ENCODE results near the gene AIG1. TPM values are rescaled to one million over a fixed set of nuclear protein-coding genes. Genes with fewer than 3 reads are reported as not detected.

Gene AIG1
- total RNA-seq, 2 experiments from 2014 or later: 16.1 to 20.0 TPM

GRCh38 chr6:143325379-143326140 is 264.9 kb downstream of the AIG1 start:
- ChIA-PET CTCF (interaction anchor here (1.1 to 1.4 kb wide), 2 partner anchors 10 to 12 kb away, joined by 3 read pairs; no protein-coding TSS in a partner anchor), POLR2A (no interaction called here)
- no peak for ATAC-seq
- DNase-seq: no peak
- H3K27ac Mint-ChIP-seq: no peak overlapping the region
- TF ChIP-seq, protein P1, sequence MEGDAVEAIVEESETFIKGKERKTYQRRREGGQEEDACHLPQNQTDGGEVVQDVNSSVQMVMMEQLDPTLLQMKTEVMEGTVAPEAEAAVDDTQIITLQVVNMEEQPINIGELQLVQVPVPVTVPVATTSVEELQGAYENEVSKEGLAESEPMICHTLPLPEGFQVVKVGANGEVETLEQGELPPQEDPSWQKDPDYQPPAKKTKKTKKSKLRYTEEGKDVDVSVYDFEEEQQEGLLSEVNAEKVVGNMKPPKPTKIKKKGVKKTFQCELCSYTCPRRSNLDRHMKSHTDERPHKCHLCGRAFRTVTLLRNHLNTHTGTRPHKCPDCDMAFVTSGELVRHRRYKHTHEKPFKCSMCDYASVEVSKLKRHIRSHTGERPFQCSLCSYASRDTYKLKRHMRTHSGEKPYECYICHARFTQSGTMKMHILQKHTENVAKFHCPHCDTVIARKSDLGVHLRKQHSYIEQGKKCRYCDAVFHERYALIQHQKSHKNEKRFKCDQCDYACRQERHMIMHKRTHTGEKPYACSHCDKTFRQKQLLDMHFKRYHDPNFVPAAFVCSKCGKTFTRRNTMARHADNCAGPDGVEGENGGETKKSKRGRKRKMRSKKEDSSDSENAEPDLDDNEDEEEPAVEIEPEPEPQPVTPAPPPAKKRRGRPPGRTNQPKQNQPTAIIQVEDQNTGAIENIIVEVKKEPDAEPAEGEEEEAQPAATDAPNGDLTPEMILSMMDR (IDR thresholded peaks at IDR 0.05): no peak
- no peaks in the 10 kb centered on the region for H3K27me3 Mint-ChIP-seq
- no peaks in the 10 kb centered on the region for H3K36me3 Mint-ChIP-seq (ENCODE audit: low read depth)
- no peaks in the 10 kb centered on the region for H3K4me1 Mint-ChIP-seq (ENCODE audit: low read depth)
- H3K4me3 Mint-ChIP-seq: no peak overlapping the region
- intact Hi-C loops (cut with micrococcal nuclease): no loop called here
- H3K9me3 Mint-ChIP-seq: no peaks in the 10 kb centered on the region

- TF ChIP-seq, protein P1 (IDR thresholded peaks at IDR 0.05): no peak
- H3K9me3 Mint-ChIP-seq: no peaks in the 10 kb centered on the region
- no peak overlapping the region for H3K27ac Mint-ChIP-seq
- no peak overlapping the region for H3K4me3 Mint-ChIP-seq
- ChIA-PET POLR2A (no interaction called here), CTCF (interaction anchor here (1.0 to 1.4 kb wide), 2 partner anchors 9 to 10 kb away, joined by 3 read pairs; no protein-coding TSS in a partner anchor)
- no peaks in the 10 kb centered on the region for H3K27me3 Mint-ChIP-seq
- no peaks in the 10 kb centered on the region for H3K36me3 Mint-ChIP-seq (ENCODE audit: low read depth)
- H3K4me1 Mint-ChIP-seq (ENCODE audit: low read depth): no peaks in the 10 kb centered on the region
- intact Hi-C loops (cut with micrococcal nuclease): no loop called here
- no peak for DNase-seq
- no peak for ATAC-seq
Measured at GRCh38 chr6:143328876-143329275, 268.2 kb downstream of the AIG1 start.

DNA sequence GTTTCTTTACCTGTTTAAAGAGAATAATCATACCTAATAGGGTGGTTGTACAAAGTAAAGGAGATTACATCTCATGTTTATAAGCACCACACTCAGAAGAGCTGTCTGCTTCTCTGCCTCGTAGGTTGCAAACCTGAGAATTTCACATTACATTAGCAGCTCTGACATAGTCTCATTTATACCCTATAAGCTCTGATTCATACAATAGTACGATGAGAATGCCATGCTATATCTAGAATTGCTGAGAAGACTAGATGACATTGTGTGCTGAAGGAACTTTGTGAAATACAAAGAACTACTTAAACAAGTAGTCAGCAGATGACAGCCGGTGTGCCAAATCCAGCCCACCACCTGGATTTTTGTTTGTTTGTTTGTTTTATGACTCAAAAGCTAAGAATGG is 268.6 kb downstream of the AIG1 start:
- ATAC-seq (no peak), DNase-seq (no peak)
- CTCF ChIA-PET: interaction anchor here (1.4 kb wide), 1 partner anchor 10 kb away, joined by 3 read pairs; no protein-coding TSS in a partner anchor

GRCh38 chr6:143331362-143331761 is 270.7 kb downstream of the AIG1 start:
- DNase-seq (no peak), ATAC-seq (no peak)
- H3K4me3 Mint-ChIP-seq: no peak overlapping the region
- intact Hi-C loops (cut with micrococcal nuclease): no loop called here
- H3K9me3 Mint-ChIP-seq: no peaks in the 10 kb centered on the region
- peaks cover 2% of the 10 kb centered on the region for H3K36me3 Mint-ChIP-seq (ENCODE audit: low read depth)
- H3K27me3 Mint-ChIP-seq: no peaks in the 10 kb centered on the region
- POLR2A ChIA-PET: no interaction called here
- CTCF ChIA-PET: no interaction called here
- TF ChIP-seq, protein P1 (IDR thresholded peaks at IDR 0.05): no peak
- H3K4me1 Mint-ChIP-seq (ENCODE audit: low read depth): peaks cover 5% of the 10 kb centered on the region
- H3K27ac Mint-ChIP-seq: no peak overlapping the region

More for the DNA sequence above, 268.6 kb downstream of the AIG1 start:
- no peak overlapping the region for H3K4me3 Mint-ChIP-seq
- no peaks in the 10 kb centered on the region for H3K4me1 Mint-ChIP-seq (ENCODE audit: low read depth)
- H3K27ac Mint-ChIP-seq: no peak overlapping the region
- POLR2A ChIA-PET: no interaction called here
- intact Hi-C loops (cut with micrococcal nuclease): no loop called here
- TF ChIP-seq, protein P1 (IDR thresholded peaks at IDR 0.05): no peak
- no peaks in the 10 kb centered on the region for H3K27me3 Mint-ChIP-seq
- H3K36me3 Mint-ChIP-seq (ENCODE audit: low read depth): no peaks in the 10 kb centered on the region
- no peaks in the 10 kb centered on the region for H3K9me3 Mint-ChIP-seq

DNA sequence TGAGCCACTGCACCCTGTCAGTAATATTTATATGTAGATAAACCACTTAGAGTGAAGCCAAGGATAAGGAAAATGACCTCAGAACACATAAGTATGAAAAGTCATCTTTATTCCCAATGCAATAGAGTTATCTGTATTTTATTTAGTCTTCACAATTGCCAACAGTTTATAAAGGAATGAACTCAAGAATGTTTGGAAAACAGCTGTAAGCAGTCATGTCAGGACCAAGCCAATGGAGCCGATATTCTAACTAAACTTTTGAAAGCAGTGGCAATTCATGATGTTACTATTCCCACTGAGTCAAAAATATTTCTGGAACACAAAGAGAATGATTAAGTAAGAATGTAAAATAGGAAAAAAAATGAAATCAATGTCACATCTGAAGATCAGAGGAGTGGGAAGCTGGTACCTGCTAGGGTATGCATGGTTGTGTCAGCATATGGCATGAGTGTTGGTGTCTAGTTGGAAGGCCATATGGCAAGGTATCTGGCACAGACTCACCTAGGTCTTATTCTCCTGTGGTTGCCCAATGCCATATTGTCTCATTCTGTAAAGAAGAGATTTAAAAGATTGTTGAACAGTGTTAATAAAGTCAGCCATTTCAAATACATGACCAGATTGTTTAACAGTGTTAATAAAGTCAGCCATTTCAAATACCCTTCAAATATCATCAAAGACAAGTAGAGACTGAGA is 271.6 kb downstream of the AIG1 start:
- TF ChIP-seq, protein P1 (IDR thresholded peaks at IDR 0.05): no peak
- ATAC-seq (no peak), DNase-seq (no peak)
- intact Hi-C loops (cut with micrococcal nuclease): no loop called here
- Mint-ChIP-seq H3K9me3 (no peaks in the 10 kb centered on the region), H3K4me3 (no peak overlapping the region), H3K27ac (no peak overlapping the region), H3K4me1 (ENCODE audit: low read depth) (peaks cover 9% of the 10 kb centered on the region), H3K36me3 (ENCODE audit: low read depth) (peaks cover 2% of the 10 kb centered on the region), H3K27me3 (no peaks in the 10 kb centered on the region)
- CTCF ChIA-PET: no interaction called here
- POLR2A ChIA-PET: interaction anchor here (0.6 kb wide), 1 partner anchor 35 kb away, joined by 3 read pairs; no protein-coding TSS in a partner anchor

All from activated CD8-positive, alpha-beta T cell treated with anti-CD3 and anti-CD28 coated beads for 36 hours (primary cell).